Regular cardiac myocyte (primary cell): Measurements from ENCODE around the gene PDLIM3. TPM values are rescaled to one million over a fixed set of nuclear protein-coding genes. Genes with fewer than 3 reads are reported as not detected.

ENCODE experiments used
- total RNA-seq: library from RNA; depleted of rRNA; stranded (reverse); fragments of >200 nt; gene quantifications from 2 replicates; pipeline ENCODE4 v1.2.3, GENCODE V29; 2014

The PDLIM3 gene, protein sequence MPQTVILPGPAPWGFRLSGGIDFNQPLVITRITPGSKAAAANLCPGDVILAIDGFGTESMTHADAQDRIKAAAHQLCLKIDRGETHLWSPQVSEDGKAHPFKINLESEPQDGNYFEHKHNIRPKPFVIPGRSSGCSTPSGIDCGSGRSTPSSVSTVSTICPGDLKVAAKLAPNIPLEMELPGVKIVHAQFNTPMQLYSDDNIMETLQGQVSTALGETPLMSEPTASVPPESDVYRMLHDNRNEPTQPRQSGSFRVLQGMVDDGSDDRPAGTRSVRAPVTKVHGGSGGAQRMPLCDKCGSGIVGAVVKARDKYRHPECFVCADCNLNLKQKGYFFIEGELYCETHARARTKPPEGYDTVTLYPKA
- total RNA-seq: 54.6 and 322 TPM in 2 replicates

DNA sequence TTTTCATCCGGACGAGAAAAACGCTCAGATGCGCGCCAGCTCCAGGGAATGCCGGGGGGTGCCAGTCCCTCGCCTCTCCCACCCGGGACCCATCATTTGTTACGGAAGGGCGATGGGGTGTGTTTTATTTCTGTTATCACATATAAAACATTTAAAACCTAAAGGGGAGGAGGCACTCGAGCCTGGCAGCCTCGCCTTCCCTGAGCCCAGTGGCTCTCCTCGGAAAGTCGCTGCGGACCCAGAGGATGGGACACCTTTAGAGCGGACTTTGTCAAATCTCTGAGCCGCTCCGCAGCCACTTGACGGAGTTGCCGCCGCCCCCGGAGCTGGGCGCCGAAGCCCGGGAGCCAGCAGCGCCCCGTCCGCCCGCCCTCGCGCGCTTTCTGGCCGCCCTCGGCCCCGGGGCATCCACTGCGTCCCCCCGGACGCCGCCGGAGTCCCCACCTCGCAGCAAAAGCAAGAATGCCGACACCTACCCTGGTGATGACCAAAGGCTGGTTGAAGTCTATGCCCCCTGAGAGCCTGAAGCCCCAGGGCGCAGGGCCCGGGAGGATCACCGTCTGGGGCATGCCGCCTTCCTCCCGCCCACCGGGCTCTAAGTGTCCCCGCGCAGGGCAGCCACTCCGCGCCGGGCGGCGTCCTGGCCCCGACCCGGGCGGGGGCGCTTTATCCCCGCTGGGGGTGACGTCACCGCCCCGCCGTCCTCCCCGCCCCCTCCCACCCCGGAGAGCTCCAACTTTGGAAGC is at the start of gene PDLIM3:
Gene PDLIM3 (minus strand): TSS at position 642 of the 746 bp plus-strand sequence. CDS start 73 bp downstream, at position 569.

GRCh38 chr4:185471235-185472102 is 63.8 kb downstream of the PDLIM3 start, which contains the start of gene CCDC110:
TSS of gene CCDC110 (minus strand) at chr4:185471733. CDS start at chr4:185471683, 50 bp downstream.

Other genes starting within 250 kb of the PDLIM3 start
- 0.58 and 0.85 TPM in 2 replicates for gene LRP2BP, start 139.6 kb downstream of the PDLIM3 start, total RNA-seq
- gene ANKRD37, start 138.7 kb downstream of the PDLIM3 start, total RNA-seq: 15.3 and 41.2 TPM in 2 replicates
- 41.2 and 53.1 TPM in 2 replicates for gene UFSP2, start 109.5 kb downstream of the PDLIM3 start, total RNA-seq
- gene CCDC110, start 63.8 kb downstream of the PDLIM3 start, total RNA-seq: 2.3 and 20.3 TPM in 2 replicates